ENCODE data around the gene MTMR8.

DNA sequence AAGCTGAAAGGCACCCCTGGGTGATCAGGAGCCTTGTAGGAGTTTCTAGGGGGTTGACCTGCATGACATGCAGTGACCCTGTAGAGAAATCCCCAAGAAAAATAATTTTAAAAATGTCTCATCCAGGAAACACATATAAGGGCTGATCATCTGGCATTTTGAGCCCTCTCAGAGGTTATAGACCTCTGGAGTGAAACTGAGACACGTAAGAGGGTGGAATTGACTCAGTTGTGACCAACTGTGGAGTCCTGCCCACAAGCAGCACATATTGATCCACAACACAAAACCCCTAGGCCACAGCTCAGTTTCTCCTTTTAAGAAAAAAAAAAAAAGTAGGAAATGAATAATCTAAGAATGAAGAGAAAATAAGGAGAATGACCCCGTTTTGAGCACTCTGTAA lies 32.5 kb upstream of the MTMR8 start:
- TF ChIP-seq POLR2A (IDR thresholded peaks at IDR 0.05; ENCODE audit: low read depth, low read length) (no peak), JUN (IDR thresholded peaks at IDR 0.05; ENCODE audit: borderline replicate concordance, insufficient read depth, insufficient read length, low read depth) (no peak), GATA2 (IDR thresholded peaks at IDR 0.05; ENCODE audit: insufficient read depth, insufficient read length, low read depth, low read length) (no peak), MAX (IDR thresholded peaks at IDR 0.05; ENCODE audit: insufficient read depth, insufficient read length) (no peak), FOS (IDR thresholded peaks at IDR 0.05; ENCODE audit: borderline replicate concordance, insufficient read depth, low read length) (no peak), MYC (IDR thresholded peaks at IDR 0.05; ENCODE audit: low read depth, low read length) (no peak), EZH2 (IDR thresholded peaks at IDR 0.05; ENCODE audit: borderline replicate concordance, low read depth, low read length, severe bottlenecking) (no peak)
- TF ChIP-seq, protein P1, sequence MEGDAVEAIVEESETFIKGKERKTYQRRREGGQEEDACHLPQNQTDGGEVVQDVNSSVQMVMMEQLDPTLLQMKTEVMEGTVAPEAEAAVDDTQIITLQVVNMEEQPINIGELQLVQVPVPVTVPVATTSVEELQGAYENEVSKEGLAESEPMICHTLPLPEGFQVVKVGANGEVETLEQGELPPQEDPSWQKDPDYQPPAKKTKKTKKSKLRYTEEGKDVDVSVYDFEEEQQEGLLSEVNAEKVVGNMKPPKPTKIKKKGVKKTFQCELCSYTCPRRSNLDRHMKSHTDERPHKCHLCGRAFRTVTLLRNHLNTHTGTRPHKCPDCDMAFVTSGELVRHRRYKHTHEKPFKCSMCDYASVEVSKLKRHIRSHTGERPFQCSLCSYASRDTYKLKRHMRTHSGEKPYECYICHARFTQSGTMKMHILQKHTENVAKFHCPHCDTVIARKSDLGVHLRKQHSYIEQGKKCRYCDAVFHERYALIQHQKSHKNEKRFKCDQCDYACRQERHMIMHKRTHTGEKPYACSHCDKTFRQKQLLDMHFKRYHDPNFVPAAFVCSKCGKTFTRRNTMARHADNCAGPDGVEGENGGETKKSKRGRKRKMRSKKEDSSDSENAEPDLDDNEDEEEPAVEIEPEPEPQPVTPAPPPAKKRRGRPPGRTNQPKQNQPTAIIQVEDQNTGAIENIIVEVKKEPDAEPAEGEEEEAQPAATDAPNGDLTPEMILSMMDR (IDR thresholded peaks at IDR 0.05; ENCODE audit: extremely low read depth in 1 of 2, insufficient read depth in 1 of 2, low read depth in 1 of 2, low read length in 2 of 2): no peak

Measured in endothelial cell of umbilical vein (primary cell).